H1 (cell line): ENCODE results near the gene GPRC5D.

ENCODE experiments used
- ATF3 ChIP-seq: IDR thresholded peaks from 2 replicates; pipeline ENCODE4 v1.6.1; 2011; ENCODE audit warnings: low read depth, mild to moderate bottlenecking, low read length; ENCODE audit not compliant: insufficient read depth
- EZH2 ChIP-seq: fragments of 200-600 bp; sonication (generic); IDR thresholded peaks from 2 replicates; pipeline ENCODE4 v1.7.1; 2012; ENCODE audit warnings: low read depth, mild to moderate bottlenecking, moderate library complexity, low read length, inconsistent platforms; ENCODE audit not compliant: severe bottlenecking
- FOSL1 ChIP-seq: IDR thresholded peaks from 2 replicates; pipeline ENCODE4 v1.6.1; 2011; ENCODE audit warnings: mild to moderate bottlenecking, low read depth, low read length, moderate library complexity; ENCODE audit not compliant: insufficient read depth
- MAX ChIP-seq: IDR thresholded peaks from 2 replicates; pipeline ENCODE4 v1.6.1; 2012; ENCODE audit warnings: inconsistent platforms
- NRF1 ChIP-seq: IDR thresholded peaks from 2 replicates; pipeline ENCODE4 v1.6.1; 2011; ENCODE audit warnings: mild to moderate bottlenecking, low read depth, low read length, improper control_type of control experiment
- PHF8 ChIP-seq: fragments of 200-600 bp; sonication (generic); conservative IDR thresholded peaks from 2 replicates; pipeline ENCODE4 v1.7.1; 2012; ENCODE audit warnings: low read depth, mild to moderate bottlenecking, inconsistent platforms, low read length, moderate library complexity
- POLR2AphosphoS5 ChIP-seq: IDR thresholded peaks from 2 replicates; pipeline ENCODE4 v1.6.1; 2011; ENCODE audit warnings: low read depth, low read length
- RBBP5 ChIP-seq: IDR thresholded peaks from 2 replicates; pipeline ENCODE4 v1.7.1; 2012; ENCODE audit warnings: low read depth, mild to moderate bottlenecking, inconsistent platforms, low read length, moderate library complexity, borderline replicate concordance
- SP2 ChIP-seq: IDR thresholded peaks from 2 replicates; pipeline ENCODE4 v1.6.1; 2012; ENCODE audit warnings: mild to moderate bottlenecking, low read length, inconsistent platforms
- YY1 ChIP-seq: IDR thresholded peaks from 2 replicates; pipeline ENCODE4 v1.6.1; 2011; ENCODE audit warnings: low read depth, mild to moderate bottlenecking, low read length
- TF ChIP-seq, protein P1 (sequence below), 3 experiments: IDR thresholded peaks; 1 replicate in 2 of 3; 2 replicates in 1 of 3; pipeline versions ENCODE4 v1.5.1 to v1.6.1; 2011; ENCODE audit warnings: low read length in 3 of 3, mild to moderate bottlenecking in 3 of 3, inconsistent platforms in 2 of 3, low read depth in 1 of 3, moderate library complexity in 1 of 3; ENCODE audit not compliant: insufficient read depth in 1 of 3; ENCODE audit errors: control extremely low read depth in 1 of 3

- TF ChIP-seq RBBP5 (no peak), POLR2AphosphoS5 (no peak), PHF8 (no peak), NRF1 (no peak), SP2 (no peak), MAX (no peak), YY1 (no peak), EZH2 (no peak), ATF3 (no peak), FOSL1 (no peak)
- TF ChIP-seq, protein P1, sequence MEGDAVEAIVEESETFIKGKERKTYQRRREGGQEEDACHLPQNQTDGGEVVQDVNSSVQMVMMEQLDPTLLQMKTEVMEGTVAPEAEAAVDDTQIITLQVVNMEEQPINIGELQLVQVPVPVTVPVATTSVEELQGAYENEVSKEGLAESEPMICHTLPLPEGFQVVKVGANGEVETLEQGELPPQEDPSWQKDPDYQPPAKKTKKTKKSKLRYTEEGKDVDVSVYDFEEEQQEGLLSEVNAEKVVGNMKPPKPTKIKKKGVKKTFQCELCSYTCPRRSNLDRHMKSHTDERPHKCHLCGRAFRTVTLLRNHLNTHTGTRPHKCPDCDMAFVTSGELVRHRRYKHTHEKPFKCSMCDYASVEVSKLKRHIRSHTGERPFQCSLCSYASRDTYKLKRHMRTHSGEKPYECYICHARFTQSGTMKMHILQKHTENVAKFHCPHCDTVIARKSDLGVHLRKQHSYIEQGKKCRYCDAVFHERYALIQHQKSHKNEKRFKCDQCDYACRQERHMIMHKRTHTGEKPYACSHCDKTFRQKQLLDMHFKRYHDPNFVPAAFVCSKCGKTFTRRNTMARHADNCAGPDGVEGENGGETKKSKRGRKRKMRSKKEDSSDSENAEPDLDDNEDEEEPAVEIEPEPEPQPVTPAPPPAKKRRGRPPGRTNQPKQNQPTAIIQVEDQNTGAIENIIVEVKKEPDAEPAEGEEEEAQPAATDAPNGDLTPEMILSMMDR (IDR thresholded peaks at IDR 0.05; ENCODE audit: control extremely low read depth in 1 of 3, insufficient read depth in 1 of 3, low read depth in 1 of 3, low read length in 3 of 3): no peak
These were observed 34.9 kb upstream of the GPRC5D start for GRCh38 chr12:12986775-12987331.
